Activated effector memory CD4-positive, alpha-beta T cell treated with Interleukin-2 at 50 U/mL for 16 hours (primary cell): Measurements from ENCODE around the gene SULT1C2.
"Not testable (repeated sequence)": the region's sequence is repeated elsewhere in the genome, so short reads cannot be mapped to it uniquely, and the experiment has no call there.

Source experiments
- DNase-seq: peaks from one replicate; pipeline ENCODE4 v3.0.0-alpha.2; 2020

Gene SULT1C2

DNA sequence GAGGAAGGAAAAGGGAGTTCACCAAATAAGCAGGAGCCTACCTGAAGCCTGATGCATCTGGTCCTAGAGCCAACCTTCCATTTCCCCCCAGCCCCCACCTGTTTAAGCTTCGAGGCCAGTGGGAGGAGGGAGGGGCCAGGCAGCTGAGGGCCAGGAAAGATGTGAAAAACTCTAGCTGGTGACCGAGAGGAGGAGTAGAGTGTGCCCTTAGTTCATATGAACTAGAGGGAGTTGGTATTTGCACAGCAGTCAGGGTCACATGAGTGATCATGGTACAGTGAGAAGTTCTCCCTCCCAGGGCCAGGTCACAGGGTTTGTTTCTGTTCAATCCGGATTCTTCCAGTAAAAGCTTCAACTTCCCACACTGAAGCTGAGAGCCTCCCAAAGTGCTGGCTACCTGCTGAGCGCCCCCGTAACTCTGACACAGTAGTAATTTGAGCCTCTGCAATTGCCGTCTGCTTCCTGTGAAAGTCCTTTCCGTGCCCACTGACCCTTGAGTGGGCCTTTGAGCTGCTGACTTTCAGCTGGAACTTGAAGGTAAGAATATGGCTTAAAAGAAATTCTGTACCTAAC, at the start of gene SULT1C2:
TSS of gene SULT1C2 (plus strand) at position 362 of the 573 bp plus-strand sequence. CDS start 4,773 bp downstream, outside the sequence.
- no peak for DNase-seq

DNA sequence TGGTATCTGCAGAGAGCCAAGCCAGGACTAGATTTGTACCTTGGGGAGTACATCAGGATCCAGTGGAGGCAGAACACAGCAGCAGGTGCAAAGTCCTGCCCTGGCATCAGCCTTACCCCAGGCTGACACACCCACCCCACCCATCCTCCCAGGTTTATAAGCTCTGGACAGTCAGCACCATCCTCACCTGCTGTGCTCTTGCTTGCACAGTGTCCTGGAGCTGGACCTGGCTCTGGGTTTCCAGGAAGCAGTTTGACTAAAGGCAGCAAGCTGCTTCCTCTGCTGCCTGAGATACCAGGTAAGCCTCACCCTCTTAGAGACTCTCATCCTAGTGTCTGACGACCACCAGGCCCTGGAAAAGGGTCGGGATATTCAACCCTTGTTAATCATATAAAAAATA, 48.9 kb upstream of the SULT1C2 start, which contains the start of gene SULT1C3:
TSS of gene SULT1C3 (plus strand) at position 183 of the 400 bp plus-strand sequence. CDS start 7,227 bp downstream, outside the sequence.
- DNase-seq = no peak

DNA sequence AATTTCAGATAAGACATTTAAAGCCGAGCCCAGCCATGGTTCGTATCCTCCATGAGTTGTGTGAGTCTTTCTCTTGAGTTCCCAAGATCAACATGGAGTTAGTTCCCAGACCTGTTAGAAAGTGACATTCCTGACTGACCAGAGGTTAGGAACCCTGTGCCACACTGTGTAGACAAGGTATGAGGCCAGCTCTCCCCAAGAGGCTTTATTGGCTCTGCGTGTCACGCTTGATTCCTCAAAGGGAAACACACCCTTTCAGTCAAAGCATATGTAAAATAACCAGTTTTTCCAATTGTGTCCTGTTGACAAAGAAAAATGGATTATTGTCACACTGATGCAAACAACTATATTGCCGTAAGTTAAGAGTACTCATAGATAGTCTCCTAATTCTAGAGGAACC, 47.7 kb upstream of the SULT1C2 start:
- DNase-seq = no peak

DNA sequence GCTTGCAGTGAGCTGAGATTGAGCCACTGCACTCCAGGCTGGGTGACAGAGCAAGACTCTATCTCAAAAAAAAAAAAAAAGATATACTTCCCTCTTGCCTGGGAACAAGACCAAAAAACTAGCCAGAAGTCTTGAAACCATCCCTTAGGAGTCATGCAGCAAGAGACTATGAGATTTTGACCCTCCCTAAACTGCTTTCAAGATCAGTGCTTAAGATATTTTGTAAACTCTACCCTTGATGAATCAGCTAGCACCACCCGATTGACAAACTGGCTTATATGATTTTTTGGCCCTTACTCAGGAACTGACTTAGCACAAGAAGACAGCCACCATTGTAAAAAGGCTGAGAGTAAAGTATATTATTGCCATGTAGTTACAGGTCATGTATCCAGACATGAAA, 45.1 kb upstream of the SULT1C2 start:
- no peak for DNase-seq

DNA sequence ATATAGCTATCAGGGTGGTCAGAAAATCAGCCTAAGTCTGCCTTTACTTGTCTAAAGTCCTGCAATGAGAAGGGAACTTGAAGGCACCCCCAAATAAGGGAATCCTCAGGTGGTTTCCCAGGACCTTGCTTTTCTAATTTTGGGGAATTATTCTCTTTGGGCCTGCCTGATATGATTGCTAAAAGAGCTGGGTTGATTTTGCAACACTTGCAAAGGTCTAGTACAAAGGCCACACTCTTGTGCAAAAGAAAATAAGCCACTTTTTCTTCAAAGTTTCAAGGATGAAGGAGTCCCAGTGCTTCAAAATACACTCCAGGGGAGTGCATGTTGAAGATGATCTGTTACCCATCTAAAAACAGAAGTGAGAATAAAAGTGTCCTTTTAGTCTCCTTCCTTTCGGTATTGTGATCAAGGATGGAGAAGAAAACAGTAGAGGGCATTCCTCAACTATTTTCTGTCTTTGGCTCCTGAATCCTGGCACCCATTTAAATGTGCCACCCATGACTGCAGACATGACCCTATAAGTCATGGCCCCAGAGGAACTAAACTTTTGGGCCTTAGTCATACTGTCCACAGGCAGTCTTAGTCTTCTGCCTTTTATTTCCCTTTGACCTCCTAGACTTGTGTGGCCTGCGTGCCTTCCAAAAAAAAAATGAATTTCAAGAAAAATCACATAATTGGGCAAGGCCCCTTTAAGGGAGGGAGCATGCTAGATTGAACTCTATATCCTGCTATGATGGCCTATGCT, 43.9 kb upstream of the SULT1C2 start:
- no peak for DNase-seq

DNA sequence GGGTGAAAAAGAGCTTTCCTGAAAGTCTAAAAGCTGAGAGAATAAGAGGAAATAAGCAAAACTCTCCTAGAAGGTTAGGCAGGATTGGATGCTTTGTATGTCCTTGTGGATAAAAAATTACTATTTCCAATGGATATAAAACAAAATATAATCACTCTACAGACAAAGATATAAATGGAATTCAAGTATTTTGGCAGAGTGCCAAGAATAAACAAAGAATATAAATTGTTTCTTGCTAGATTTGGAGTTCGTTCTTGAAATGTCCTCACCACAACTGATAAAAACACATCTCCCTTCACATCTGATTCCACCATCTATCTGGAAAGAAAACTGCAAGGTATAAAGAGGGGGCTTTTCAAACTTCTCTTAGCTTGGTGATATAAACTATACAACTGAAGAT, 35.6 kb upstream of the SULT1C2 start:
- DNase-seq = no peak

DNA sequence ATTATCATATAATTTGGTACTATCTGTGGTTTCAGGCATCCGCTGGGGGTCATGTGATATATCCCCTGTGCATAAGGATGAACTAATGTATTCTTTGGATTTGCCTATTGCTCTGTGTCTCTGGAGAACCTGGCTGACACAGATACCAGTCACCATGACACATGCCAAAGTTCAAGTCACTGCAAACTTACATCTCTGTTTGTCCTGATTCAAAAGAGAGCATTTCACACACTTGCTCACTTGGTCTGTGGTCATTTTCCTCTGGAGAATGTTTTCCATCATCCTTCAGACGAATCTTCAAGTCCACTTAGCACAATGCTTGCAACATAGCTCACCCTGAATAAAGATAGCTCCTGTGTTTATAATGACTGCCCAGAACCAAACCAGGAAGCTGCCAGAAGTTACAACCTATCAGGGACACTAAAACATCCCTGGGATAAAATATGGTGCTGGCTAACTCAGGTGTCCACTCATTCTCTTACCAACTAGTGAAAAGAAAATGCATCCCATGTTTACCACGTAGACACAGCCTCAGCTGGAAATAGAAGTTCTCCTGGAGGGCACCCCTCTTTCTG, 30.9 kb upstream of the SULT1C2 start:
- no peak for DNase-seq

DNA sequence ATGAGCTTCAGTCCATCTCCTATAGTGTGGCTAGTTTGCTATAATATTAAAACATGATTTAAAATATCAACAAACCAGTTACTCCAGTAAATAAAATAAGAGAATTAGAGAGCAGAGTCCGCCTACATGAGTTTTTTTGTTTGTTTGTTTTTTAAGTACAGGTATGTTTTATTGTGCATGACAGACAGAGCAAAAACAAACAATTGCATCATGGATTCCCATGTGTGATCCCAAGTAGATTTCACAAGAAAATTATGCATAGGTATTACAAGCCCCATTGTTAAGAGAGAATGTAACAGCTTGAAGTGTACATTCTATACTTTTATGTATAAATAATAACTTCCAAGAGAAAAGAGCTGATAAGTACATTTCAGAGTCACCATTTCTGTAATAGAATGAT, 27.9 kb upstream of the SULT1C2 start:
- no peak for DNase-seq

DNA sequence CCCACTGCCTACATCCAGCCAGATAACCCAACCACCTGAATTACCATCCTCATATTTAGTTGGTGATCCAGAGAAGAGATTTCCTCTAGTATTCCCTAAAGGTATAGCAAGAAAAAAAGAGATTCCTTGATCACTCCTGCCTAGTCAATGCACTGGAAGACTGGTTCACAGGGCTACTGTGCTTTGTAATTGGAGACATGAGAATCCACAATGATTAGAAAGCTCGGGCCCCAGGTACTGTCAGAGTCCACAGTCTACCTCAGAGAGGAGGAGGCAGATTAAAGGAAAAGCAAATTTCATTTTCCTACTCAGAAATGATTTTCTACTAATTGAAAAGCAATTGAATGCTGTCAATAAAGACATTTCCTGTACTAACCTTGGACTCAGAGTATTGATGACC, 26.7 kb upstream of the SULT1C2 start:
- no peak for DNase-seq

DNA sequence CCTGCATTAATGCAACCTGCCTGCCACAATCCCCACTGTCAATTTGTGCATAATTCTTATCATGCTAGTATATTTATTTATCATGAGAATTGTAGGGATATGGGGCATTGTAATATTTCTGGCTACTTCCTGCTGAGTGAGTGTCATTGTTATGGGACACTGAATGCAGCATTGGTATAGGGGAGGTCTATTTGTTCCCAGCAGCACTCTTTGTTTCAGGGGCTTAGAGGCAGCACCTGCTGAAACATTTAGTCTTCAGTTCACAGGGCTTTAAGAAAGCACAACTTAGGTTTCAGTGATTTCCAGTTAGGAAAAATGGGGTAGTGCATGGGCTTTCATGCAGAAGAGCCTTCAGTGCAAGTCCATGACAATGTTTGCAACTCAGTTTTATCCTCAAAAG, 25.3 kb upstream of the SULT1C2 start:
- DNase-seq = no peak

DNA sequence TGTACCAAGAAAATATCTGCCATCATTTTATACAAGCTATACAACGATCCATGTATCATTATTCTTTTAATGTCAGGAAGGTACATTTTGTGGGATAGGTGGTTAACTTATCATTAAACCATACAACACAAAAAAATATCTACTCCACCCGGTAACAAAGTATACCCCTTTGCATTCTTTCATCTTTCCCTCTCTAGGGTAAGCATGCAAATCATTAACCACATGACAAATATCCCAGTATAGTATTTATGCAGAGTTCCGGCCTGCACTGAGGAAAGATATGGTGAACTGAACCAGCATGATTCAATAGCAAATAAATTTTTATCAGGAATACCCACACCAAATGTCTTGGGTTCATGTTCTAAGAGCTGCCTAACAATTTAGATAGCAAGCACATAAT, 22.5 kb upstream of the SULT1C2 start:
- no peak for DNase-seq

DNA sequence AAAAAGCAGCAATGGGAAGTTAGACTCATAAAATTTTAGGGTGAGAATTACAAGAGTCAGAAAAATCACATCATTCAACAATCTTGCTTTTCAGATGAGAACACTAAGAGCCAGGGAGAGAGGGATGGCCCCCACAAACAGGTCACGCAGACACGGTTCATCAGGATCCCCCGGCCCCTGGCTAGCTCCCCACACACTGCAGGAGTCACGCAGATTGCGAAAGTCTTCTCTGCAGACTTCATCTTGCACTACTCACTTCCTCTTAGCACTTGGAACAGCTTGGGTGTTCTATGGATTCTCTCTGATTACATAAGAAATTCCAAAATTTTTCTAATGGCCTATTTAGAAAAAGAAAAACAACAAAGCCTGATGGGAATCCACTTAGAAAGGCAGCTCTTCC, 21.6 kb upstream of the SULT1C2 start:
- DNase-seq = no peak

DNA sequence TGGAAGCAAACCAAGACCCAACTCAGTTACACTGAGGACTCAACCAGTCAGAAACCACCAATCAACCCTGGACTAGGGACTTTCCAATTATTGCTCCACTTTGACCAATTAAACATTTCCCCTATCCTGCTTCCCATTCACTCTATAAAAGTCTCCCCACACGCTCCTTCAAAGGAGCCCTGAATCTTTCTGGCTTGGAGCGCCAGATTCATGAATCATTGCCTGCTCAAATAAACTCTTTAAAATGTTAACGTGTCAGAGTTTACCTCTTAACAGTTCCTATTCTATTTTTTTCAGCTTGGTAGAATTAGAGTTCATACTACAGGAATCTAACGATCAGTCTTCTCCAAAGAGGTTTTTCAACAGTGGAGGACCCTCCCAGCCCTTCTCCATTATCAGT, 20.7 kb upstream of the SULT1C2 start:
- DNase-seq = no peak

DNA sequence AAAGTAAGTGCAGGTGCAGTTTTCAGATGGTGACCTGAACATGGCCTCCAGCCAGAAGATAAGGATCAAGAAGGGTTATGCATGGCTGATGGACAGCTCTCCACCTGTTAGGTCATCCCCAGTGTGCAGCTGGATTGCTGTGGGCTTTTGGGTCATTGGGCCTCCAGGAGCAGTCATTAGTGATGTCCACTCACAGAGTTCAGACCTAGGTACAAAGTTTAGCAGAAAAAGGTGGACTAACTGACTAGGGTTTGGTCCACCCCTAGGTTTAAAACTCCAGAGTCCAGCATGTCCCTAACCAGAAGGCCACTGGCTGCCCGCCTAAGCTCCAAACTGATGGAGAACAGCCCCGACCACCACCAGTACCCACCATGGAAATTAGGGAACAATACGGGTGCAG, 18.3 kb upstream of the SULT1C2 start:
- no peak for DNase-seq

DNA sequence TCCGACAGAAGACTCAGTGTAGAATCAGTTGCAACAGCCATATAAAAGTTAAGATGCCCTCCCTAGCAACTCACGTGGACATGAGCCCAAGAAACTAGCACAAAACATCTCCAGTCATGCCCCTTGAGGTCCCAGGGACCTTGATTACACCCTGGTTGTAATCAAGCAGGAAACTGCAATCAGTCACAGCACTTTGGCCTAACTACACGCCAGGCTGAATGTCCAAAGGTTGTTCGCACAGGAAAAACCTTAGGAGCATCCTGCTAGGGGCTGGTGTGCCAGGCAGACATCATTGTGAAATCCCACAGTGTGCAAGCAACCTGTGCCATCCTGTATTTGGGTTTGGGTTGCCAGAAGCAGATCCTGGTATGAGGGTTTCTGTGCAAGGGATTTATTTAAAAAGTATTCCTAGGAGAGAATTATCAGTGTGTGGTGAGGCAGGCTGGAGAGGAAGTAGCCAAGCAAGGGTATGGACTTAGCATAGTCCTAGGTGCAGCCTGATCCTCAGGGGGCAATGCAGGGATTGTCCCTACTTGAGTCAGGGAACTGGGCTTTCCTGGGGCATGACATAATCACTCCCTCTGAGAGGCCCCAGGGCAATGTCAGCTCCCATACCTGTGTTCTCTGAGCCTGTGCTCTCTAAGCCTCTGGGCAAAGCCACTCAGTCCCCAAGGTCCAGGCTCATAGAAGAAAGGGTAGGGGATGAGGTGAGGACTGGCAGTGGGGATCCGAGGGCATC, 17.8 kb upstream of the SULT1C2 start:
- no peak for DNase-seq

DNA sequence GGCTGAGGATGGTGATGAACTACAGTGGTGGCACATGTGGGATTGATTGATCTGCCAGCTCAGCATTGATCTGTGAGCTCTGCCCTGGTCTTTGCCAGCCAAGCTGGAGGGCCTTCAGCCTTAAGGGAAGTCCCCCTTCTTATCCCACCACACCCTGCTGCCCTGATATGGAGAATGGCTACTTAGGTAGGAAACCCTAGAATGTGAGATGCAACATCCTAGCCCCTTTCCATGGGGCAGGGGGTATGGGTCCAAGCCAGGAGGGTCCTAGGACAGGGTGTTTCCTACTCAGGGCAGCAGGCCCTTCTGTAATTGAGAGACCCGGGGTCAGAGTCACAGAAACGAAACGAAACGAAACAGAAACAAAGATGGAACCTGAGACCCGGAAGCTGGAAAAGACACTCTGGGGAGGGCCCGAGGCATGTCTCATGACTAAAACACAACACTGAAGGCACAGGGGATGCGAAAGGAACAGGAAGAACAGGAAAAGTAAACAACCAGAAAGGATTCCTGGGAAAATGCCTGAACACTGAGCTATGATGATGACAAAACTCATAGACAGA, 16.9 kb upstream of the SULT1C2 start:
- DNase-seq = no peak

DNA sequence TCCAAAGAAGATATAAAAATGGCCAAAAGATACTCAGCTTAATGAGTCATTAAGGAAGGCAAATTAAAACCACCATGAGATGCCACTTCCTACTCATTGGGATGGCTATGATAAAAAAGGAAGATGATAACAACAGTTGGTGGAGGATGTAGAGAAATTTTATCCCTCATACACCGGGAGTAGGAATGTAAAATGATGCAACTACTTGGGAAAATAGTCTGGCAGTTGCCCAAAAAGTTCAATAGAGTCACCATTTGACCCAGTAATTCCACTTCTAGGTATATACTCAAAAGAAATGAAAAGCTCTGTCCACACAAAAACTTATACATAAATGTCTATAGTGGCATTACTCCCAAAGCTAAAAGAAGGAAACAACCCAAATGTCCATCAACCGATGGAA, 10.1 kb upstream of the SULT1C2 start:
- DNase-seq = no peak

DNA sequence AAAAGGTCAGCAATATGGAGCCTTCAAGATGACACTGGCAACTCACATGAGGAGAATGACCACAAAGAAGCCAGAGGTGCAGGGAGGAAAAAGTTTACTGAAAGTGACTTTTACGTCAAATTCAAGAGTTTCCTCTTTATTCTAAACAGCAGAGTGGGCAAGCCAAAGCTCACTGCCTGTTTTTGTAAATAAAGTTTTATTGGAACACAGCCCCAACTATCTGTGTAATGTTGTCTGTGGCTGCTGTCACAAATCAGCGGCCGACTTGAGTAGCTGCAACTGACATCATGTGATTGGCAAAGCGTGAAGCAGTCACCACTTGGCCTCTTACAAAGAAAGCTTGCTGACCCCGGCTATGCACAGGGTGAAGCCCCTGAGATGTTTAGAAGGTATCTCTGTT, 9.2 kb upstream of the SULT1C2 start:
- DNase-seq = no peak

DNA sequence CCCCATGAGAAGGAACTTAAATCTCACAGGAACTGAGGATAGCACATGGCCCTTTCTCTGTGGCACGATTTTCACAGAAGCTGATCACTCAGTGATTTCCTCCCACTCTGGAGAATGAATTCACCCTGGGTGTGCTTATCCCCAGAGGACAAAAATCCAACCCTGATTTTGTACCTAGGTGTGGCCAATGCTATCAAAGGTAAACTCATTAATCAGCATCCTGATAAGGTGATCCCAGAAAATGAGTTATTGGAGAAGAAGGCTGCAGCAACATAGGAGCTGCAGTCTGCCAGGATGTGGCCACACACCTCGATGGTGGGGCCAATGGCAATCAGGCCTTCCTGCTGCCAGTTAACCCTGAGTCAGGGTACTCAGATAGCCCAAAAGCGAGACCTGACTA, 8.2 kb upstream of the SULT1C2 start:
- no peak for DNase-seq

DNA sequence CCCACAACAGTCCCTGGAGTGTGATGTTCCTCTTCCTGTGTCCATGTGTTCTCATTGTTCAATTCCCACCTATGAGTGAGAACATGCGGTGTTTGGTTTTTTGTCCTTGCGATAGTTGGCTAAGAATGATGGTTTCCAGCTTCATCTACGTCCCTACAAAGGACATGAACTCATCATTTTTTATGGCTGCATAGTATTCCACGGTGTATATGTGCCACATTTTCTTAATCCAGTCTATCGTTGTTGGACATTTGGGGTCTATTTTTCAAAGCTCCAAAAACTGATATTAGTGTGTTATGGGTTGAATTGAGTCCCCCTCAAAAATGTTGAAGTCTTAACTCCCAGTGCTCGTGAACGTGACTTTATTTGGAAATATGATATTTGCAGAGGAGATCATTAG, 4.1 kb upstream of the SULT1C2 start:
- DNase-seq = not testable (repeated sequence)

DNA sequence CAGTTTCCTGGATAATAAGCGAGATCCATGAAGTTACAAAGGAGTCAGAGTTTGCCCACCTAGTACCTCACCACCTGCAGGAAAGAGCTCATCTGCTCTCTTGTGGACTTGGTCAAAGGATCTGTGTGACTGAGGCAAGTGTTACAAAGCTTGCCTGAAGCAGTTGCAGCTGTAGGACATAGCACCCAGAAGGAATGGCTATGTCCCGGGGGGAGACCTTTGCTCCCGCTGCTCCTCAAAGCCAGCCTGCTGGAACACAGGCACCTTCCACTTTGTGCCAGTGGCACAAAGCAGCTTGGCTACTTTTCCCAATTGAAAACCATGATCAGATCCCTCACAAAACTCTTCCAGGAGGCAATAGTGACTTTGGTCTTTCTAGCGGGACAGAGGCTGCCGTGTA, 3.1 kb upstream of the SULT1C2 start:
- no peak for DNase-seq

DNA sequence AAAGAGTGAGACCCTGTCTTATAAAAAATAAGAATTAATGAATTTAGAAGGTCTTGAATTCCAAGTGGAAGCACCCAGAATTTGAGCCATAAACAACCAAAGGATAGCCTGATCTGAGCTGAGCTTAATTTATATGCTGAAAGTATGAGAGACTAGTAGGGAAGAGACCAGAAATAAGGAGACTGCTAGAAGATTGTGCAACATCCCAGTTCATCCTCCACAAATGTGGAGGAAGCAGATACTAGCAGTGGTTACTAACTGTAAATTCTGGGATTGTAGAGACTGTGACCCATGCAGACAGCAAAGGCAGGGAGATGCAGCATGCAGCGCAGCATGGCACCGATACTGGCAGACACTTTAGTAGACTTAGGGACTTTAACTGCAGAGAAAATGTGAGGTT, 1.5 kb upstream of the SULT1C2 start:
- no peak for DNase-seq

DNA sequence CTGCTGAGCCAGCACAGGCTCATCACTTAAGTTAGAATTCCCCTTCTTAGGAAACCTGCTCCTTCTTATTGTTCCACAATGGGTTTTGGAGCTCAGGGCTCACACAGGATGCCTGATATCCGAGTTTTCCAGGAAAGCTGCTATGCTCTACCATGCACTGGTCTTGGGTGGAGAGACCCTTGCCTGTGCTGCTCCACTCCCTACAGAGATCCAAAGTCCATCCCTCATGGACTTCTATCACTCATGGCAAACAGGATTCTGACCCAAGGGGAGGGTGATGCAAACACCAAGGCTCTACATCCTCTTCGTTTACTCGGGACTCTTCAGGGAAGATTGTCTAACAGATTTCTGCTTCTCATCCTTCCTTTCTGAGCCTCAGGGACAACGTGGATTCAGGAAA, 5.2 kb downstream of the SULT1C2 start:
- no peak for DNase-seq
